ENCODE results near the gene HERC3. TPM values are rescaled to one million over a fixed set of nuclear protein-coding genes. Genes with fewer than 3 reads are reported as not detected.

Gene HERC3
- total and polyA plus RNA-seq, 4 donors, result 6.2 to 48.0 (median 24.9) TPM

DNA sequence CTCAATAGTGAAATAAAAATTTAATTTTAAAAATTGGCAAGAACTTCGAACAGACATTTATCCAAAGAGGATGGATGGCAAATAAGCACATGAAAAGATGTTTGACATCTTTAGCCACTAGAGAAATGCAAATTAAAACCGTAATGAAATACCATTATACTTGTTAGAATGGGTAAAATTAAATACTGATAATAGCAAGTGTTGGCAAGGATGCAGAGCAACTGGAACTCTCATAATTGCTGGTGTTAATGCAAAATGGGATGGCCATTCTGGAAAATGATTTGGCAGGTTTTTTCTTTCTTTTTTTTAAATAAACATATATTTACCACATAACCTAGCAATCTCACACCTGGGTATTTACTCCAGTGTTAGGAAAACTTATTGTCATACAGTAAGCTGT, 51.7 kb downstream of the HERC3 start:
- no peak for ATAC-seq (ENCODE audit: insufficient read depth, low FRiP score)
- TF ChIP-seq, protein P1, sequence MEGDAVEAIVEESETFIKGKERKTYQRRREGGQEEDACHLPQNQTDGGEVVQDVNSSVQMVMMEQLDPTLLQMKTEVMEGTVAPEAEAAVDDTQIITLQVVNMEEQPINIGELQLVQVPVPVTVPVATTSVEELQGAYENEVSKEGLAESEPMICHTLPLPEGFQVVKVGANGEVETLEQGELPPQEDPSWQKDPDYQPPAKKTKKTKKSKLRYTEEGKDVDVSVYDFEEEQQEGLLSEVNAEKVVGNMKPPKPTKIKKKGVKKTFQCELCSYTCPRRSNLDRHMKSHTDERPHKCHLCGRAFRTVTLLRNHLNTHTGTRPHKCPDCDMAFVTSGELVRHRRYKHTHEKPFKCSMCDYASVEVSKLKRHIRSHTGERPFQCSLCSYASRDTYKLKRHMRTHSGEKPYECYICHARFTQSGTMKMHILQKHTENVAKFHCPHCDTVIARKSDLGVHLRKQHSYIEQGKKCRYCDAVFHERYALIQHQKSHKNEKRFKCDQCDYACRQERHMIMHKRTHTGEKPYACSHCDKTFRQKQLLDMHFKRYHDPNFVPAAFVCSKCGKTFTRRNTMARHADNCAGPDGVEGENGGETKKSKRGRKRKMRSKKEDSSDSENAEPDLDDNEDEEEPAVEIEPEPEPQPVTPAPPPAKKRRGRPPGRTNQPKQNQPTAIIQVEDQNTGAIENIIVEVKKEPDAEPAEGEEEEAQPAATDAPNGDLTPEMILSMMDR (IDR thresholded peaks at IDR 0.05; ENCODE audit: control extremely low read depth, extremely low read depth), result no peak
- WGBS, 2 donors, result 95 to 97% methylated on average over 2 of the region's 2 CpGs

DNA sequence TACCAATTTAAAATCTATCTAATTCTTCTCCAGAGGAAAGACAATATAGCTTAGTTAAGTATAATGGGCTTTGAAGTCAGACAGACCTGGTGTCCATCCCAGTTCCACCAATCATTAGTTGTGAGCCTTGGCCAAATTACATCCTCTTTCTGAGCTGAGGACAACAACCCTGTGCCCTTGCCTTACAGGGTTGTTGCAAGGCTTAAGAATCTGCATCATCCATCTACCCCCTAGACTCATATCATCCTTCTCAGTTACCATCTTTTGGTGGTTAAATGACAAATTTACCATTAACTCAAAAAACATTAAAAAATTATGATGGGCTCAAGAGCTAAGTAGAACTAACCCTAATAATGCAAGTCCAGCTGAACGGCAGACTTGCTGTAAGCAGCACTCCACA, 53.7 kb downstream of the HERC3 start:
- Histone ChIP-seq H3K36me3 (ENCODE audit: control insufficient read depth in 4 of 4, insufficient read depth in 4 of 4, low read length in 4 of 4) (no peaks in the 10 kb centered on the region), H3K27ac (ENCODE audit: low read depth in 1 of 2, low read length in 1 of 2) (no peak overlapping the region), H3K27me3 (ENCODE audit: control insufficient read depth in 3 of 3, insufficient read depth in 3 of 3, low read length in 2 of 3) (no peaks in the 10 kb centered on the region), H3K4me3 (no peak overlapping the region), H3K9ac (ENCODE audit: insufficient read depth in 1 of 2, low read length in 2 of 2) (no peak overlapping the region), H3K4me1 (ENCODE audit: control insufficient read depth in 5 of 5, insufficient read depth in 5 of 5, low read length in 5 of 5) (peaks cover 0 to 11% (median 0%) of the 10 kb centered on the region in 5 donors), H3K9me3 (ENCODE audit: control insufficient read depth in 4 of 4, insufficient read depth in 3 of 4, low read length in 3 of 4) (no peaks in the 10 kb centered on the region)
- DNase-seq, result no peak
- ATAC-seq (ENCODE audit: insufficient read depth, low FRiP score), result no peak
- TF ChIP-seq, protein P1 (IDR thresholded peaks at IDR 0.05; ENCODE audit: control extremely low read depth, extremely low read depth), result no peak
- WGBS, 2 donors, result 93% methylated on average over 1 of the region's 1 CpG

More for the DNA sequence above, 51.7 kb downstream of the HERC3 start:
- H3K4me1 ChIP-seq (ENCODE audit: control insufficient read depth in 5 of 5, insufficient read depth in 5 of 5, low read length in 5 of 5), result peaks cover 0 to 6% (median 0%) of the 10 kb centered on the region in 5 donors
- no peak overlapping the region for H3K9ac ChIP-seq (ENCODE audit: insufficient read depth in 1 of 2, low read length in 2 of 2)
- no peaks in the 10 kb centered on the region for H3K27me3 ChIP-seq (ENCODE audit: control insufficient read depth in 3 of 3, insufficient read depth in 3 of 3, low read length in 2 of 3)
- no peaks in the 10 kb centered on the region for H3K9me3 ChIP-seq (ENCODE audit: control insufficient read depth in 4 of 4, insufficient read depth in 3 of 4, low read length in 3 of 4)
- no peaks in the 10 kb centered on the region for H3K36me3 ChIP-seq (ENCODE audit: control insufficient read depth in 4 of 4, insufficient read depth in 4 of 4, low read length in 4 of 4)
- DNase-seq, result no peak
- no peak overlapping the region for H3K4me3 ChIP-seq
- H3K27ac ChIP-seq (ENCODE audit: low read depth in 1 of 2, low read length in 1 of 2), result no peak overlapping the region

DNA sequence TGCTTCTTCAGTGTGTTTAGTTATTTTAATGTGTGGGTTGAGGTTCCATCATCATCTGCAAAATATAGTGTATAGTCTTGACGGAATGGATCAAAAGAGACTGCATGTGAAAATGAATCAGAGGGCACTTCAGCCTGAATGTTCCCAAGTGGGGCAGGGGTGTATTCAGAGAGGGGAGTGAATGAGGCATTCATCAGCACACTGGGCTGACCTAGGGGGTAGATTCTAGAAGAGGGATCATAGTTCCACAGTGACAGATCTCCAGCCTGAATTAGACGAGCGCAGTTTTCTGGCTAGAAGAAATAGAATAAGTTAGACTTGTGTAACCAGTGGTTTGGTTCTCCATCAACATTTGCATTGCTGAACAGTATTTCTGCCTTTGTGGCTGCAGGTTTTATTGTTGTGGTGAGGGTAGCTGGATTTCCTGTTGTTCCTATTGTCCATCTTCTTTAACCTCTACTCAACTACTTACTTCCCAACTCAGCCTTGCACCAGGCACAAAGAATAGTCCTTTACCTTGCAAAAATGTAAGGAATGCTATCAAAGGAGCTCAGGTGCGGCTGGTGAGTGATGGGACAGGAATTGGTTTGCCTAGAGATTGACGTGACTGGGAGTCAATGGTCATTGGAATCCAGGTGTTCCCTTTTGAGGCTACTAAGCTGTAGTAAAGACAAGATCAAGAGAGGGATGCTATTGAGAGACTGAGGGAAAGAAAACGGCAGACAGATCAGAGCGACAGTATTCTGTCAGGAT, 54.4 kb downstream of the HERC3 start:
- Histone ChIP-seq H3K4me1 (ENCODE audit: control insufficient read depth in 5 of 5, insufficient read depth in 5 of 5, low read length in 5 of 5) (peaks cover 0 to 11% (median 0%) of the 10 kb centered on the region in 5 donors), H3K4me3 (no peak overlapping the region), H3K27me3 (ENCODE audit: control insufficient read depth in 3 of 3, insufficient read depth in 3 of 3, low read length in 2 of 3) (no peaks in the 10 kb centered on the region), H3K27ac (ENCODE audit: low read depth in 1 of 2, low read length in 1 of 2) (peak overlapping the region in 1 of 2 donors; percentile 53), H3K9me3 (ENCODE audit: control insufficient read depth in 4 of 4, insufficient read depth in 3 of 4, low read length in 3 of 4) (no peaks in the 10 kb centered on the region), H3K9ac (ENCODE audit: insufficient read depth in 1 of 2, low read length in 2 of 2) (no peak overlapping the region), H3K36me3 (ENCODE audit: control insufficient read depth in 4 of 4, insufficient read depth in 4 of 4, low read length in 4 of 4) (no peaks in the 10 kb centered on the region)
- TF ChIP-seq, protein P1 (IDR thresholded peaks at IDR 0.05; ENCODE audit: control extremely low read depth, extremely low read depth), result no peak
- DNase-seq (no peak), ATAC-seq (ENCODE audit: insufficient read depth, low FRiP score) (no peak)
- 89 to 93% methylated on average over 7 of the region's 7 CpGs for whole genome bisulfite sequencing, 2 donors
